Motor neuron (in vitro differentiated cells): ENCODE data around the gene HSPBP1. TPM values are rescaled to one million over a fixed set of nuclear protein-coding genes. Genes with fewer than 3 reads are reported as not detected.

Source experiments
- ATAC-seq, 8 experiments: fragments of 200-7000 bp; cut with Tn5 transposase; replicated peaks in 6 of 8; 2 replicates each; pipeline ENCODE4 v1.8.0; 2021; ENCODE audit warnings: mild to moderate bottlenecking in 8 of 8, moderate library complexity in 8 of 8
- H3K27ac ChIP-seq, 2 donors: fragments of 250-450 bp; sonication (Bioruptor Pico); 2 replicates each; pipeline ENCODE4 v1.9.0; 2021; ENCODE audit warnings: antibody characterized with exemption in 2 of 2, mild to moderate bottlenecking in 2 of 2, moderate library complexity in 1 of 2
- H3K4me1 ChIP-seq, 2 donors: fragments of 250-450 bp; sonication (Bioruptor Pico); replicated peaks in 1 of 2; 2 replicates each; pipeline ENCODE4 v1.6.1; 2021; ENCODE audit warnings: antibody characterized with exemption in 2 of 2, mild to moderate bottlenecking in 2 of 2, moderate library complexity in 1 of 2
- H3K4me3 ChIP-seq, 5 donors: fragments of 250-450 bp; sonication (Bioruptor Pico); 2 replicates each; pipeline ENCODE4 v1.9.0; 2021; ENCODE audit warnings: antibody characterized with exemption in 5 of 5, mild to moderate bottlenecking in 5 of 5, moderate library complexity in 4 of 5
- WGBS, 10 experiments: fragments of 450-650 bp; shearing (Covaris generic); methylation state at CpG; one replicate each; pipeline ENCODE4 v1.0.0; 2022; 5-methylcytosine and 5-hydroxymethylcytosine counted together
- in situ Hi-C, 9 experiments: fragments of 400-800 bp; cut with MboI; loops; one replicate each; pipeline ENCODE4 v1.15.0; 2021; ENCODE audit warnings: low sequenced_read_pairs in 9 of 9, low pct_unique_long_range_greater_than_20kb in 2 of 9; ENCODE audit not compliant: unreplicated experiment in 9 of 9
- total RNA-seq, 8 experiments: library from RNA; unstranded; fragments of 300-600 nt; gene quantifications; 2 replicates each; pipeline versions ENCODE4 v1.2.3 to v1.2.4, GENCODE V29; 2022

HSPBP1 gene
- total RNA-seq, 8 experiments from 2014 or later = 20.6 to 37.3 (median 24.5) TPM

- WGBS, 10 experiments = 80 to 100% (median 89%) methylated on average over 2 to 8 of the region's 12 CpGs; no CpG with 5 or more reads in 5 of the 10 experiments
- Histone ChIP-seq H3K27ac (no peak overlapping the region), H3K4me3 (no peak overlapping the region), H3K4me1 (no peaks in the 10 kb centered on the region)
- no peak for ATAC-seq
- in situ Hi-C loops = no loop called here
Observed at GRCh38 chr19:55244004-55244680, 35.8 kb downstream of the HSPBP1 start.

GRCh38 chr19:55242517-55242916 lies 37.4 kb downstream of the HSPBP1 start:
- no peak overlapping the region for H3K27ac ChIP-seq
- H3K4me1 ChIP-seq = no peaks in the 10 kb centered on the region
- peak in 3 of 8 experiments; percentile 12 to 17 (median 16) for ATAC-seq
- in situ Hi-C loops = no loop called here
- H3K4me3 ChIP-seq = no peak overlapping the region
- 83 to 100% (median 88%) methylated on average over 1 to 3 of the region's 7 CpGs; no CpG with 5 or more reads in 5 of the 10 experiments for WGBS, 10 experiments

- in situ Hi-C loops = no loop called here
- Histone ChIP-seq H3K4me1 (no peaks in the 10 kb centered on the region), H3K27ac (no peak overlapping the region), H3K4me3 (no peak overlapping the region)
- peak in 3 of 8 experiments; percentile 10 to 13 (median 13) for ATAC-seq
- 89 to 100% methylated on average over 2 to 3 of the region's 16 CpGs; no CpG with 5 or more reads in 8 of the 10 experiments for WGBS, 10 experiments
Observed at GRCh38 chr19:55241935-55242464, 37.9 kb downstream of the HSPBP1 start.

- in situ Hi-C loops = no loop called here
- 96 to 99% methylated on average over 5 to 11 of the region's 37 CpGs; no CpG with 5 or more reads in 8 of the 10 experiments for WGBS, 10 experiments
Observed at GRCh38 chr19:55241143-55241934, 38.6 kb downstream of the HSPBP1 start.

GRCh38 chr19:55240713-55241020 lies 39.2 kb downstream of the HSPBP1 start:
- H3K27ac ChIP-seq = no peak overlapping the region
- ATAC-seq = no peak
- no peak overlapping the region for H3K4me3 ChIP-seq
- no peaks in the 10 kb centered on the region for H3K4me1 ChIP-seq
- in situ Hi-C loops = no loop called here
- WGBS, 10 experiments = 100% methylated on average over 1 to 2 of the region's 6 CpGs; no CpG with 5 or more reads in 8 of the 10 experiments

More at GRCh38 chr19:55241143-55241934, 38.6 kb downstream of the HSPBP1 start:
- Histone ChIP-seq H3K4me3 (no peak overlapping the region), H3K27ac (no peak overlapping the region), H3K4me1 (no peaks in the 10 kb centered on the region)
- ATAC-seq = peak in 1 of 8 experiments; percentile 4

- H3K4me3 ChIP-seq = no peak overlapping the region
- ATAC-seq = no peak
- no peak overlapping the region for H3K27ac ChIP-seq
- in situ Hi-C loops = no loop called here
- no peaks in the 10 kb centered on the region for H3K4me1 ChIP-seq
- WGBS, 10 experiments = 98 to 100% methylated on average over 1 to 7 of the region's 12 CpGs; no CpG with 5 or more reads in 8 of the 10 experiments
Observed at GRCh38 chr19:55239004-55239403, 40.9 kb downstream of the HSPBP1 start.

- no peak for ATAC-seq
- in situ Hi-C loops = no loop called here
Observed at GRCh38 chr19:55238030-55238429, 41.9 kb downstream of the HSPBP1 start.

GRCh38 chr19:55232986-55233385 lies 46.9 kb downstream of the HSPBP1 start:
- no peak for ATAC-seq
- H3K4me3 ChIP-seq = no peak overlapping the region
- WGBS, 10 experiments = 40 to 100% (median 88%) methylated on average over 1 to 5 of the region's 5 CpGs
- in situ Hi-C loops = no loop called here
- no peaks in the 10 kb centered on the region for H3K4me1 ChIP-seq
- H3K27ac ChIP-seq = no peak overlapping the region

More at GRCh38 chr19:55238030-55238429, 41.9 kb downstream of the HSPBP1 start:
- no peak overlapping the region for H3K27ac ChIP-seq
- H3K4me3 ChIP-seq = no peak overlapping the region
- H3K4me1 ChIP-seq = no peaks in the 10 kb centered on the region
- 90 to 100% (median 90%) methylated on average over 2 of the region's 8 CpGs; no CpG with 5 or more reads in 7 of the 10 experiments for WGBS, 10 experiments

- H3K27ac ChIP-seq = no peak overlapping the region
- in situ Hi-C loops = no loop called here
- WGBS, 10 experiments = 83 to 100% (median 86%) methylated on average over 1 to 7 of the region's 12 CpGs; no CpG with 5 or more reads in 7 of the 10 experiments
- no peaks in the 10 kb centered on the region for H3K4me1 ChIP-seq
- peak in 4 of 8 experiments; percentile 36 to 67 (median 49) for ATAC-seq
- H3K4me3 ChIP-seq = no peak overlapping the region
Observed at GRCh38 chr19:55232286-55232602, 47.7 kb downstream of the HSPBP1 start.

- ATAC-seq = peak in 2 of 8 experiments; percentile 11 to 14
Observed at GRCh38 chr19:55231391-55232285, 48.3 kb downstream of the HSPBP1 start.

GRCh38 chr19:55230780-55231179 lies 49.1 kb downstream of the HSPBP1 start:
- Histone ChIP-seq H3K4me1 (no peaks in the 10 kb centered on the region), H3K4me3 (no peak overlapping the region), H3K27ac (no peak overlapping the region)
- 53% methylated on average over 3 of the region's 13 CpGs; no CpG with 5 or more reads in 9 of the 10 experiments for WGBS, 10 experiments
- no peak for ATAC-seq
- in situ Hi-C loops = no loop called here

More at GRCh38 chr19:55231391-55232285, 48.3 kb downstream of the HSPBP1 start:
- Histone ChIP-seq H3K4me1 (no peaks in the 10 kb centered on the region), H3K27ac (no peak overlapping the region), H3K4me3 (no peak overlapping the region)
- in situ Hi-C loops = no loop called here
- WGBS, 10 experiments = 50 to 96% (median 70%) methylated on average over 1 to 9 of the region's 30 CpGs; no CpG with 5 or more reads in 6 of the 10 experiments

- WGBS, 10 experiments = 40% methylated on average over 1 of the region's 13 CpGs; no CpG with 5 or more reads in 9 of the 10 experiments
- in situ Hi-C loops = no loop called here
- H3K4me1 ChIP-seq = no peaks in the 10 kb centered on the region
- H3K4me3 ChIP-seq = no peak overlapping the region
- no peak overlapping the region for H3K27ac ChIP-seq
- no peak for ATAC-seq
Observed at GRCh38 chr19:55230329-55230728, 49.6 kb downstream of the HSPBP1 start.
